HG02571 (cell line): ENCODE data around the gene CCDC148.
"Not testable (repeated sequence)": the region's sequence is repeated elsewhere in the genome, so short reads cannot be mapped to it uniquely, and the experiment has no call there.

Experiments used
- ATAC-seq: cut with Tn5 transposase; IDR thresholded peaks from one replicate; pipeline ENCODE4 v1.9.1; 2021; ENCODE audit warnings: mild to moderate bottlenecking, moderate library complexity; ENCODE audit not compliant: unreplicated experiment

CCDC148 gene

GRCh38 chr2:158484892-158485556 is 28.5 kb upstream of the CCDC148 start:
- ATAC-seq: no peak

- ATAC-seq: no peak
These were observed 26.0 kb upstream of the CCDC148 start for GRCh38 chr2:158482594-158482993.

- ATAC-seq: no peak
These were observed 24.6 kb upstream of the CCDC148 start for GRCh38 chr2:158481116-158481515.

- ATAC-seq: no peak
These were observed 22.3 kb upstream of the CCDC148 start for GRCh38 chr2:158478816-158479215.

GRCh38 chr2:158478237-158478636 is 21.7 kb upstream of the CCDC148 start:
- no peak for ATAC-seq

GRCh38 chr2:158477202-158477601 is 20.6 kb upstream of the CCDC148 start:
- no peak for ATAC-seq

GRCh38 chr2:158474526-158475011 is 18.0 kb upstream of the CCDC148 start:
- ATAC-seq: not testable (repeated sequence)

GRCh38 chr2:158473719-158474392 is 17.3 kb upstream of the CCDC148 start:
- no peak for ATAC-seq

GRCh38 chr2:158473300-158473699 is 16.7 kb upstream of the CCDC148 start:
- ATAC-seq: not testable (repeated sequence)

- ATAC-seq: not testable (repeated sequence)
These were observed 16.3 kb upstream of the CCDC148 start for GRCh38 chr2:158472829-158473228.

GRCh38 chr2:158467248-158467647 is 10.7 kb upstream of the CCDC148 start:
- ATAC-seq: no peak

- ATAC-seq: no peak
These were observed 8.1 kb upstream of the CCDC148 start for GRCh38 chr2:158464426-158465281.

GRCh38 chr2:158463496-158464095 is 7.0 kb upstream of the CCDC148 start:
- no peak for ATAC-seq

- ATAC-seq: no peak
These were observed 4.2 kb upstream of the CCDC148 start for GRCh38 chr2:158460632-158461297.

- no peak for ATAC-seq
These were observed 2.8 kb upstream of the CCDC148 start for GRCh38 chr2:158459161-158460003.

- ATAC-seq: no peak
These were observed 2.0 kb upstream of the CCDC148 start for GRCh38 chr2:158458617-158458920.

- ATAC-seq: peak; percentile 46
These were observed 1.5 kb upstream of the CCDC148 start for GRCh38 chr2:158457826-158458616.

GRCh38 chr2:158457092-158457825 is 706 bp upstream of the CCDC148 start:
- peak; percentile 38 for ATAC-seq
